Brain microvascular endothelial cell (primary cell): ENCODE measurements around the gene GPR108.
A peak's percentile ranks its signal among the peaks of the same experiment; 100 is the strongest.

ENCODE experiments used
- DNase-seq: peaks from one replicate; pipeline ENCODE4 v3.0.0-alpha.2; 2020
- H3K27ac ChIP-seq: fragments of 250-450 bp; sonication (Bioruptor Pico); 2 replicates; pipeline ENCODE4 v1.5.1; 2020; ENCODE audit warnings: mild to moderate bottlenecking, moderate library complexity
- H3K27me3 ChIP-seq: fragments of 250-450 bp; sonication (Bioruptor Pico); replicated peaks from 2 replicates; pipeline ENCODE4 v1.5.1; 2020; ENCODE audit warnings: mild to moderate bottlenecking
- H3K36me3 ChIP-seq: fragments of 250-450 bp; sonication (Bioruptor Pico); replicated peaks from 2 replicates; pipeline ENCODE4 v1.5.1; 2020; ENCODE audit warnings: mild to moderate bottlenecking
- H3K4me3 ChIP-seq: 2 replicates; pipeline ENCODE4 v1.5.1; 2011; ENCODE audit warnings: low read depth, mild to moderate bottlenecking, control low read depth, low read length, moderate library complexity
- CTCF ChIP-seq: IDR thresholded peaks from 2 replicates; pipeline ENCODE4 v1.5.1; 2011; ENCODE audit warnings: low read depth, mild to moderate bottlenecking, moderate library complexity, low read length, control low read depth, inconsistent platforms; ENCODE audit errors: missing control alignments
- in situ Hi-C: cut with HindIII; loops from 2 replicates; pipeline ENCODE4 v1.10.0; 2017; ENCODE audit warnings: low sequenced_read_pairs, low pct_ligation_motif_present

GPR108 gene

GRCh38 chr19:6744381-6745301, 7.3 kb upstream of the GPR108 start:
- in situ Hi-C loops = no loop called here
- Histone ChIP-seq H3K27me3 (no peaks in the 10 kb centered on the region), H3K27ac (peak overlapping the region; percentile 66), H3K4me3 (peak overlapping the region; percentile 29), H3K36me3 (peaks cover 46% of the 10 kb centered on the region)
- TF ChIP-seq CTCF = no peak
- peak; percentile 82 for DNase-seq

DNA sequence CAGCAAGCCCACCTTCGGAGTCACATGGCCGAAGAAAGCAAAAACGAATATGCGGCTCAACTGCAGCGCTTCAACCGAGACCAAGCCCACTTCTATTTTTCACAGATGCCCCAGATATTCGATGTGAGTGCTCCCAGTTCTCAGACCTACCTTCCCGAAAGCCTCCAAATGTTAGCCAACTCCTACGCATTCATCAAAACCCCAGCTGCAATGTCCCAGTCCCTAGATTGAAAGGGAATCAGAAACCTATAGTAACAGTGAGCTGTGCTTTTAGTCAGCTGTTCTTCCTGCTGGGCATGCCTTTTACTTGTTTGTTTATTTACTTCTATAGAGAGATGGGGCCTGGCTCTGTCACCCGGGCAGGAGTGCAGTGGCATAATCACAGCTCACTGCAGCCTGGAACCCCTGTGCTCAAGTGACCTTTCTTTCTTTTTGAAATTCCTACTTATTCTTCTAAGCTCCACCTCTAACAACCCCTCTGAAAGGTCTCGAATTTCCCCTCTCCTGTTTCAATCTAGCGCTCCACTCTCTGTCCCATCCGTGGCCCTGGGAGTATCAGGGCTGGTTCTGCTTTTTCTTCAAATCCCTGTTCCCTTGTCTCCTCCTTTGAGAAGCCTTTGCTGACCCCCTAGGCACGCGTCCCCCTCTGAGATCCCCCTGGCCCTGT, 6.5 kb upstream of the GPR108 start:
- DNase-seq = no peak
- in situ Hi-C loops = no loop called here
- Histone ChIP-seq H3K4me3 (no peak overlapping the region), H3K36me3 (peaks cover 40% of the 10 kb centered on the region), H3K27ac (peak overlapping the region; percentile 66), H3K27me3 (no peaks in the 10 kb centered on the region)
- TF ChIP-seq CTCF = no peak

- H3K27me3 ChIP-seq = no peaks in the 10 kb centered on the region
- no peak for TF ChIP-seq CTCF
- H3K27ac ChIP-seq = no peak overlapping the region
- in situ Hi-C loops = no loop called here
- H3K4me3 ChIP-seq = no peak overlapping the region
- DNase-seq = no peak
- H3K36me3 ChIP-seq = peaks cover 33% of the 10 kb centered on the region
Observed at GRCh38 chr19:6743066-6743465, 5.7 kb upstream of the GPR108 start.

DNA sequence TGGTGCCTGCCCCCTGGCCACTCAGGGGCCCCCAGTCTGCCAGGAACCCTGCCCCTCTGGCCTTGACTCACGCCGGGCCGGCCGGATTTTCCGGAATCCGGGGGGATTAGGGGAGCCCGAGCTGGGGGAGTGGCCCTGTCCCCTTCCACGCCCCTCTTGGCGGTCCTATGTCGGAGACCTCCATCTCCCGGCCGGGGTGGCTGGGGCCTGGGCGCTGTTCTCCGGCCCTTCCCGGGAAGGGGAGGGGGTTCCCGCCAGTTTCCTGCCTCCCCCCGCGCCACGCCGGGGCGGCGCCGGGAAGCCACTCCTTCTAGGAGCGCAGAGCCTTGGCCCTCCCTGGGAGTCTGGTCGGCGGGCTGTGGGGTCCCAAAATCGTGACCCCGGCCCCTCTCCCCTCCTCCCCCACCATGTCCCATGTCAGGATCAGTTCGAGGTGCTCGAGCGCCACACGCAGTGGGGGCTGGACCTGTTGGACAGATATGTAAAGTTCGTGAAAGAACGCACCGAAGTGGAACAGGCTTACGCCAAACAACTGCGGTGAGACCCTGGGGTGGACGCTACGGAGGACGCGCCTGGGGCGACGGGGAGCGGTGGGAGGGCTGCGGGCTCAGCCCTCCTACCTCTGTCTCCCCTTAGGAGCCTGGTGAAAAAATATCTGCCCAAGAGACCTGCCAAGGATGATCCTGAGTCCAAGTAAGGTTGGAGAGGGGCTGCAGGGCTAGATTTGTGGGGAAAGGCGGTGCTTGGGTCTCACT, 3.4 kb upstream of the GPR108 start:
- no peak overlapping the region for H3K27ac ChIP-seq
- DNase-seq = no peak

More for the DNA sequence above, 3.4 kb upstream of the GPR108 start:
- peak overlapping the region; percentile 85 for H3K4me3 ChIP-seq
- H3K27me3 ChIP-seq = no peaks in the 10 kb centered on the region
- H3K36me3 ChIP-seq = peaks cover 15% of the 10 kb centered on the region
- in situ Hi-C loops = no loop called here
- no peak for TF ChIP-seq CTCF
